Gastrocnemius medialis (tissue), 4 donors: ENCODE data around the gene SSR4.

ENCODE experiments used
- CTCF ChIP-seq, 5 experiments: fragments of 450-650 bp in 3 of 5; fragments of 200-600 bp in 2 of 5; sonication (generic) in 2 of 5; IDR thresholded peaks in 4 of 5; conservative IDR thresholded peaks in 1 of 5; 1 replicate in 4 of 5; 2 replicates in 1 of 5; pipeline ENCODE4 v1.5.1; 2016 to 2019; ENCODE audit warnings: antibody characterized with exemption in 5 of 5, mild to moderate bottlenecking in 3 of 5, moderate library complexity in 3 of 5
- POLR2A ChIP-seq, 2 donors: fragments of 450-650 bp; IDR thresholded peaks; one replicate each; pipeline ENCODE4 v1.6.1; 2017; ENCODE audit warnings: antibody characterized with exemption in 2 of 2, mild to moderate bottlenecking in 2 of 2, moderate library complexity in 2 of 2

GRCh38 chrX:153781428-153782047, 12.9 kb upstream of the SSR4 start:
- TF ChIP-seq CTCF (IDR thresholded peaks at IDR 0.05 in 4 of 5, conservative IDR thresholded peaks at IDR 0.05 in 1 of 5) (no peak), POLR2A (IDR thresholded peaks at IDR 0.05) (no peak)
